Left cardiac atrium (tissue), 4 donors: ENCODE measurements around the gene VAV2. TPM values are rescaled to one million over a fixed set of nuclear protein-coding genes. Genes with fewer than 3 reads are reported as not detected.

Experiments
- ATAC-seq, 2 donors: fragments of 200-7000 bp; cut with Tn5 transposase; one replicate each; pipeline ENCODE4 v1.9.1; 2020; ENCODE audit warnings: mild to moderate bottlenecking in 2 of 2, moderate library complexity in 2 of 2
- DNase-seq: peaks from one replicate; pipeline ENCODE4 v3.0.0-alpha.2; 2020
- intact Hi-C, 2 donors: fragments of 100-400 bp; cut with DNase I; formaldehyde crosslinking; loops; one replicate each; pipeline versions ENCODE4 v1.14.1 to v1.15.1; 2022 to 2023
- total RNA-seq, 2 donors: library from RNA; stranded (reverse); fragmentation: NEBNext Ultra II Directional; extraction: Animal tissue kit (Norgen Biotek cat#: 25700); gene quantifications; one replicate each; pipeline ENCODE4 v1.2.1, GENCODE V29; 2021
- donor health status: DM: no; HTN: yes; CAD: no.
- donor health status: DM: no; HTN: yes; CAD: no; lungs with severe emphysema.
- donor health status: DM: yes; HTN: yes; CAD: no.
- donor health status: Dilated cardiomyopathy.

VAV2 gene
- total RNA-seq, 2 donors from 2014 or later: 8.3 to 9.6 TPM

GRCh38 chr9:134029248-134030226, 37.4 kb upstream of the VAV2 start:
- intact Hi-C loops: loop anchor here in 1 of 2 donors (5.0 kb wide), 1 partner anchor 38 kb away; the partner anchor contains the start of gene BRD3
- no peak for DNase-seq
- no peak for ATAC-seq

- intact Hi-C loops: loop anchor here in 1 of 2 donors (5.0 kb wide), 1 partner anchor 39 kb away; the partner anchor contains the start of gene BRD3
- no peak for ATAC-seq
- no peak for DNase-seq
These were observed 36.6 kb upstream of the VAV2 start for GRCh38 chr9:134028575-134029247.

- ATAC-seq (no peak), DNase-seq (no peak)
- intact Hi-C loops: loop anchor here in 1 of 2 donors (5.0 kb wide), 1 partner anchor 39 kb away; the partner anchor contains the start of gene BRD3
These were observed 36.0 kb upstream of the VAV2 start for GRCh38 chr9:134028076-134028475.

GRCh38 chr9:134027561-134027960, 35.4 kb upstream of the VAV2 start:
- ATAC-seq: no peak
- DNase-seq: no peak
- intact Hi-C loops: loop anchor here in 1 of 2 donors (5.0 kb wide), 1 partner anchor 40 kb away; the partner anchor contains the start of gene BRD3

- intact Hi-C loops: loop anchor here in 1 of 2 donors (5.0 kb wide), 1 partner anchor 40 kb away; the partner anchor contains the start of gene BRD3
- DNase-seq (no peak), ATAC-seq (no peak)
These were observed 34.9 kb upstream of the VAV2 start for GRCh38 chr9:134026981-134027380.

- DNase-seq: no peak
- ATAC-seq: no peak
- intact Hi-C loops: loop anchor here in 1 of 2 donors (5.0 kb wide), 1 partner anchor 41 kb away; the partner anchor contains the start of gene BRD3
These were observed 34.5 kb upstream of the VAV2 start for GRCh38 chr9:134026581-134026980.

- intact Hi-C loops: loop anchor here in 1 of 2 donors (5.0 kb wide), 1 partner anchor 41 kb away; the partner anchor contains the start of gene BRD3
- DNase-seq (peak; percentile 54), ATAC-seq (peak; percentile 5 to 7)
These were observed 33.8 kb upstream of the VAV2 start for GRCh38 chr9:134025606-134026541.

GRCh38 chr9:134024828-134025605, 32.9 kb upstream of the VAV2 start, which contains the start of gene BRD3OS:
TSS of gene BRD3OS (plus strand) at chr9:134025481. CDS start at chr9:134026748, 1,267 bp downstream.
- intact Hi-C loops: loop anchor here in 1 of 2 donors (5.0 kb wide), 1 partner anchor 42 kb away; the partner anchor contains the start of gene BRD3
- peak; percentile 98 for DNase-seq
- ATAC-seq: peak; percentile 97

GRCh38 chr9:134024214-134024792, 32.2 kb upstream of the VAV2 start:
- ATAC-seq: no peak
- intact Hi-C loops: no loop called here
- DNase-seq: no peak

GRCh38 chr9:134014946-134015345, 22.8 kb upstream of the VAV2 start:
- intact Hi-C loops: no loop called here
- DNase-seq: no peak
- no peak for ATAC-seq

- DNase-seq (no peak), ATAC-seq (no peak)
- intact Hi-C loops: no loop called here
These were observed 19.3 kb upstream of the VAV2 start for GRCh38 chr9:134011401-134011800.

GRCh38 chr9:134010310-134011173, 18.4 kb upstream of the VAV2 start:
- intact Hi-C loops: no loop called here
- ATAC-seq (peak in 1 of 2 donors; percentile 15), DNase-seq (no peak)

GRCh38 chr9:134007571-134007970, 15.4 kb upstream of the VAV2 start:
- intact Hi-C loops: no loop called here
- no peak for ATAC-seq

GRCh38 chr9:134007150-134007549, 15.0 kb upstream of the VAV2 start:
- DNase-seq (no peak), ATAC-seq (no peak)
- intact Hi-C loops: no loop called here

More at GRCh38 chr9:134007571-134007970, 15.4 kb upstream of the VAV2 start:
- no peak for DNase-seq

GRCh38 chr9:134005381-134005780, 13.3 kb upstream of the VAV2 start:
- no peak for ATAC-seq
- intact Hi-C loops: no loop called here

GRCh38 chr9:134004881-134005280, 12.8 kb upstream of the VAV2 start:
- ATAC-seq: no peak
- intact Hi-C loops: no loop called here
- no peak for DNase-seq

More at GRCh38 chr9:134005381-134005780, 13.3 kb upstream of the VAV2 start:
- DNase-seq: no peak
